DLD1 (cell line): ENCODE measurements around the gene RAD51B.

ENCODE experiments used
- in situ Hi-C: cut with HindIII; loops from 2 replicates; pipeline ENCODE4 v1.10.0; 2017; ENCODE audit warnings: low sequenced_read_pairs

Gene RAD51B

DNA sequence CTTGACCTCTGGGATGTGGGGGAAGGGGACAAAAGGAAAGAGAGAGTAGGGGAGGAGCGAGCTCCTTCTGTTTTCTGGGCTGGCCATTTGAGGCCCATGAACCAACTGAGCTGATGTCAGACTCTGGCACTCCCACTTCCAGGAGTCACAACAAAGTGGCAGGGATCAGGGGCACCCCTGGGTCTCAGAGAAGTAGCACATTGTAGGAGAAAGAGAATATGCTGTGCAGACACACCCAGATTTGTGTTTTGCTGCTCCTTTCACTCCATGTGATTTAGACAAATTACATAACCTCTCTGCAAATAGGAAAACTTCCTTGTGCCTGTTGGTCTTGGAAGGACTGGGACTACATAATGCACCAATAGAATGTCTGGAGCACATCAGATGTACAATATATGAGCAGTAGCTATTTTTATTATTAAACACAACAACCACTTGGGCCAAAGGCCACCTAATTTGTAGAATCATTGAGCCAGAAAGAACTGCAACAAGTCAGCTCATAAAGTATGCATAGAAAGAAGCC, 707.8 kb downstream of the RAD51B start:
- in situ Hi-C loops, result no loop called here

DNA sequence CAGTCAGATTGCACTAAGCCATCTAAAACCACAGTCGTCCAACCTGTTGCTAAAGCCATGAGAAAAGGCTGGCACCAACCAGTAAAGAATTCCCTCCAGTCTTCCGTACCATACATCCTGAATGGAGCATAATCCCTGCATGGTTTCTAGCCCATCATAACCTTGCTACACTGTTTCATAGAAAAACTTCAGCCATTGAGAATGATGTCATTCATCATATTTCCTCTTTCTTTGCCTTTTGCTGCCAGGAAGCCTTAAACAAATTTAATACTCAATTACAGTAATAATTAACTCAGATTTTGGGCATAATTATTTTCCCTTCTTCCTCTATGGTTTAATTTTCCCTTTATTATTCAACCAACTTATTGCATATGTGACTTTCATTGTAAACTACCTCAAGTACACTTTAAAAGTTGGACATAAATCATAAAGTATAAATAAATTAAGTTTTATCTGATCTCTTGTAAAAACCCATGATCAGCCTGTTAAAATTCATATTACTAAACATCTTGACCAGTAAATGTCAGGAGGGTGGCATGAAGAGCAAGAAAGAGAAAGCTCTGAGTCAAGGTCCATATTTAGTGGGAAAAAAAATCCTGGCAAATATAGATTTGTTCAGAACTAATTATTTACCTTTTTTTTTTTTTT, 708.6 kb downstream of the RAD51B start:
- in situ Hi-C loops, result no loop called here

DNA sequence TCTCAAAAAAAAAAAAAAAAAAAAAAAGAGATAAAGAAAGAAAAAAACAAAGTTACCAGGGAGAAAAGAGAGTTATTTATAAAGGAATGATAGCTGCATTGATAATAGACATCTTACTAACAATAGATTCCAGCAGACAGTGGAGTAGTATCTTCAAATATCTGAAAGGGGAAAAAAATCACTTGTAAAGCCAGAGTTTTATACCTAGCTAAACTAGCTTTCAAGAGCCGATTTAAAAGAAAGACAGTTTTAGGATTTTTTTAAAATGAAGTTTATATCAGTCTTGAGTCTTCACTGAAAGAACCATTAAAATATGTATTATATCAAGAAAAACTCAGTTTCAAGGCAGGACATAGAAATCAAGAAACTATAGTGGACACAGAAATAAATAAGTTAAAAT, 710.9 kb downstream of the RAD51B start:
- in situ Hi-C loops, result no loop called here

DNA sequence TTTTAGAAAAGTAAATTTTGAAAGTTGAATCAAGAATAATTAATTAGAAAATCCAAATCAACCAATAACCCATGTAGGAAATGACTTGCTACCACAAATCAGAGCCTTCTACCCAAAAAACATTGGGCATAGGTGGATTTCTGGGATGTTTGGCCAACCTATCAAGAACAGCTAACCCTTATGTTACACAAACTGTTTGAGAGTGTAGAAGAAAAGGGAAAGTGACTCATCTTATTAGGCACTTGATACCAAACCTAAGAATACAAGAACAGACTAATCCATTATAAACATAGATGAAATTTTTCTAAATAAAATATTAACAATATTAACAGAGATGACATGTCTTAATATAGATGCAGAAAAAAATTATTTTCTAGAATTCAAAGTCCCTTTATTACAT, 712.9 kb downstream of the RAD51B start:
- in situ Hi-C loops, result no loop called here

GRCh38 chr14:68534276-68534675, 714.7 kb downstream of the RAD51B start:
- in situ Hi-C loops, result no loop called here

DNA sequence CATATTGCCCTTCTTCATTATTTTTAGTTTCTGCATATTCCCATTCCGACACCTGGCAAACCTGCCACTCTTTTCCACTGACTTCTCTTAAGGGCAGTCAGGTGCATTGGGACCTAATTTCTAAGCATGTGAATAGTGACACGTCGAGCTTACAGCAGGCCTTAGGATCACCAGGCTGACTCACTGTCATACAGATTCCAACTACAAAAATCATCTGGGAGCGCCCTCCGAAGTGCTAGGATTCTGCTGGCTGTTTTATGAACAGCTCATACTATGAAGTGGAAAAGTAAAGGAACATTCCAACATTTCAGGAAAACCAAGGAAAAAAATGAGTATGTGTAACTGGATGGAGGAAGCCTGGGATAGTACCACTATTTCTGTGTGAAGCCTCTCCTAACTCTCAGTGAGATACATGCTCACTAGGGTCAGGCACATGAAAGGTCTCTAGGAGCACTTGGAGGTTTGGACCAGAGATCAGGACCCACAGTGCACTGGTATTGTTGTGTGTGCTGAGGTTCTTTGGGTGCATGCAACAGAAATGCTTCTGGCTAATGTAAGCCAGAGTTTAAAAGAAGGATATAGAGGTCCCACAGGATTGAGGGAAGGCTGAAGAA, 715.9 kb downstream of the RAD51B start:
- in situ Hi-C loops, result no loop called here

DNA sequence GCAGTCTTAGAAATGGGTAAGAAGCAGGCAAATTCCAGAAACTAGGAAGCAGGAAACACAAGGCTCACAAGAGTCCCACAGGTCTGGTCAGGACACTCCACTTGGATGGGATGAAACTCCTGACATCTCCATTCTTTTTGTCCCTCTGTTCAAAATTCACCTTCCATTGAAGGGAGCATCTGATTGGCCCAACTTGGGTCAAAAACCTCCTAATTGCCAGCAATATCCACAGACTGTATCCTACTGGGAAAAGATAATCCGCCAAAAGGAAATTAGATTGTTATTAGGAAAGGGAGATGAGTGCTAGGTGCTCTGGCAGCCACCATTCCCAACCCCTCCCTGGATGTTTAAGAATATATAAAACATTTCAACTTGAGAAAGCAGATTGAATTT, 716.4 kb downstream of the RAD51B start:
- in situ Hi-C loops, result no loop called here

DNA sequence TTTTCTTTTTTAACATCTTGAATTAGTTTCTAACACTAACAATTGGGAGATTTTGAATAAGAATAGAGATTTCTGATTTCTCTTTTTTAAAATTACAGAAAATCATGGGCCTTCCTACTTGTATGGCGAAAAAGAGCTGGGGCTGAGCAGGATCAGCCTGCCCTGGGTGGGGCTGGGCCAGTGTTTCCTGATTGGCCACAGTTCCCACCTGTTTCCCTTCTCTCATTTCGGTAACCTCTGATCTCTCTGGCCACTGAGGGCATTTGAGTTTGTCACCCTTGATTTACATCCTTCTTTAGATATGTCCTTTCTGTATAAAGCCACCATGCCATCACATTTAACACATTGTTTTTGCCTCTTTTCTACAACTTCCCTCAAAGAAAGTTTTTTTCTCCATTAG, 719.1 kb downstream of the RAD51B start:
- in situ Hi-C loops, result no loop called here

DNA sequence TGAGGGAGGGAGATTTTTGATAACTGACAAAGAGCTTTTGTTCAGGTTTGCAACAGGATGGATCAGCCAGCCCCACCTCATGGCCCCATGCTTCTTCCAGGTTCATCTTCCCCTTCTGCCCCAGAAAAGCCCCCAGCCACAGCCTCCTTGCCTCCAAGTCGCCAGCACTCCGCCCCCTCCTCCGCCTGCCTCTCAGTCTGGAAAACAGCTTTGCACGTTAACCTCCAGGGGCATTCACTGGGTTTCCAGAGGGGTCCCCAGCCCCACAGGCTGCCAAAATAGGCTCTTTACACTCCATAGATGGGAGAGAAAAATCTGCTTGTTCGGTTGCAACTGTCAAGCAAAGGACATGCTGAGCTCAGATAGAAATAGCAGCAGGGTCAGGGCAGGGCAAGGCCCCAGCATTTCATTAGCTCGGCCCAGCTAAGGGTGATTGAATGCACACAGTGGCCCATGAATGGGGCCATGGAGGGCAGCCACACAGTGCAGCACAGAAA, 719.7 kb downstream of the RAD51B start:
- in situ Hi-C loops, result no loop called here

DNA sequence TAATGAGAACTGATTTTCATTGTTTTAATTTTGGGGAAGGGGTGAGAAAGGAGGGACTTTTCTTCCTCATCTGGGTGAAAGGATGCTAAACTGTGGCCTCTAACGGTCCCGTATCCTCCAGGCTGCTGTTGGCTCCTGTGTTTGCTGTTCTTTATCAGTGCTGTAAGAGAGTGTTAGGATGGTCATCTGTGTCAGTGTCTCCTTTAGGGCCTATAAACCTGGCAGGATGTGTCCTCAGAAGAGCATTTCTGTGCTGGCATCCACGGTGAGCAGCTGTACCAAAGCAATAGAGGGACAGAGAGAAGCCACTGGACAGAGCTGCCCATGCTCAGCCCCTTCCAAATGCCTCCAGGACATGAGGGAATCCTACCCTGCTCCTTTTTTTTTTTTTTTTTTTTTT, 720.2 kb downstream of the RAD51B start:
- in situ Hi-C loops, result no loop called here

- in situ Hi-C loops, result no loop called here
These were observed 721.8 kb downstream of the RAD51B start for GRCh38 chr14:68541178-68541896.

DNA sequence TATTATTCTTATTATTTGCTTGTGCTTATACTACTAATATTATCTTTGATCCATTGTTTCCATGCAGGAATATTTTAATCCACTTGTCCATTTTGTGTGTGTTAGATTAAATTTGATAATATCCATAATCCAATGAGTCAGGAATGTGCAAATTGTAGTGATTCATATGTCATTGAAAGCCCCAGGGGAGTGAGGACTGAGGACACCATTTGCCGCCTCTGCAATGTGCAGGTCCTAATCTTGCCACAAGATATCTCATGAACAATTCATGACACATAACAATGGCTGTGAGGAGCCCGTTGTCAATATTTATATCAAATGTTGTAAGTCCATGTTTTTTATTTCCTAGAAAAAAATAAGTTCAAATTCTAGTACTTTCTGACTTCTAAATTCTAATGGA, 722.8 kb downstream of the RAD51B start:
- in situ Hi-C loops, result no loop called here

DNA sequence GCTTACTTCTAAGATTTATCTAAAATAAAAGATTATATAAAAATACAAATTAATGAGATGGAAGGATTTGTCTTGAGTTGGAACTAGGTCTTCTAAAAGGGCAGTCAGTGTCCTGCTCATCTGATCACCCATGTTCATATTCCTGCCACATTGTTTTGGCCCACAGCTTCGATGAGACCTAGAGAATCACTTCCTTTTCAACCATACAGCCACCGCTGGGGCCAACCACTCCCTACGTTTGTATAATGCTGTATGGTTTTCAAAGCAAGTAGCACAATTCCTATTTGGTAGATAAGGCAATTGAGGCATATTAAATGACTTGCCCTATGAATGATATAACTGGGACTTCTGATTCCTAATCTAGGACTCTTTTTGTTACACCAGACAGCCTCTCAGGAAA, 723.9 kb downstream of the RAD51B start:
- in situ Hi-C loops, result no loop called here

DNA sequence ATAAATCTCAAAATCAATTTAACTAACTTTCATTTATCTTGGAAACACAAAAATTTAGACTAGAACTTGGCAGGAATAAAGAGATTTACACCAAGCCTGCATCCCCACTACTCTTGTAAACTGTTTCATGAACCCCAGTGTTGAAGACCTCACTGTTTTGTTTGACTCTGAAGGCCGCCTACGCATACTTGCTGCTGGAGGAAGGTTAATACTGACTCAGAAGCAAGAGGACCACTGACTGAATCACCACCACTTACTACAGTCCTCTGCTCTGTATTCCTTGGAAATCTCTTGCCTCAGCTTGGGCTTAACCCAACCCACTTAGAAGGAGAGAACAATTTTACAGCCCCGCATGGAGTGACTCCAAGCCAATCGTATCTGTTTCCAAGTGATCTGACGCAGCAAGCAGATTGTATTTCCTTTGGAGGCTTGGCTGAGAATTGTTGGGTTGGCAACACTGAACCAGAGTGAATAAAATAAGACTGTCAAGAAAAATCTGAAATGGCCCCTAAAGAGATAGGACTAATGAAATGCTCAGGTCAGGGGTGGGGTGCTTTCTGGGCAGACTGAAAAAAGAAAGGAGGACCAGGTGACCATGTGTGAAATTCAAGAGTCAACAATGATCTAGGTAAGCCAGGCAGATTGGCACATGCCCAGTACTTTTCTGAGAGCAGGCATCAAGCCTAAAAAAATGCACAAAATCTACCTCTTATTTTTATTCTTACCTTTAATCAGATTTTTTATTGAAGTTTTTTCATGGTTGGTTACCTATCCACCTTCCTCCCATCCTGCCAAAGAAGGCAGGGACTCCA, 724.7 kb downstream of the RAD51B start:
- in situ Hi-C loops, result no loop called here

DNA sequence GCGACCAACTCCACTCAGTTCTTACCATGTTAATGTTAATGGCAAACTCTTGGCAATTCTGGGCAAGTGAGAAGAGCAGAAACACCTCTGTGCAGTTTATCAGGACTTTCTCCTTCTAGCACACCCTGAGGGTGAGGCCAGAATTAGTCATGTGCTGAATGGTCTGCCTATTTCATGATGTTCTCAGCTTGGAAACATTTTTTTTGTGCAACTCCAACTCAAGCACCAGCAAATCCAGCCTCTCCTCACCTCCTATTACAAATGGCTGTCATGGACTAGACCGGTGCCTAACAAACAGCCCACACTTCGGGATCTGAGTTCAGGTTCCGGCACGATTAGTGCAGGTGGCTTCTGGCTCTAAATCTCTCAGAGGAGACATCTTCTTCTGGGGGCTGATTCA, 727.3 kb downstream of the RAD51B start:
- in situ Hi-C loops, result no loop called here

DNA sequence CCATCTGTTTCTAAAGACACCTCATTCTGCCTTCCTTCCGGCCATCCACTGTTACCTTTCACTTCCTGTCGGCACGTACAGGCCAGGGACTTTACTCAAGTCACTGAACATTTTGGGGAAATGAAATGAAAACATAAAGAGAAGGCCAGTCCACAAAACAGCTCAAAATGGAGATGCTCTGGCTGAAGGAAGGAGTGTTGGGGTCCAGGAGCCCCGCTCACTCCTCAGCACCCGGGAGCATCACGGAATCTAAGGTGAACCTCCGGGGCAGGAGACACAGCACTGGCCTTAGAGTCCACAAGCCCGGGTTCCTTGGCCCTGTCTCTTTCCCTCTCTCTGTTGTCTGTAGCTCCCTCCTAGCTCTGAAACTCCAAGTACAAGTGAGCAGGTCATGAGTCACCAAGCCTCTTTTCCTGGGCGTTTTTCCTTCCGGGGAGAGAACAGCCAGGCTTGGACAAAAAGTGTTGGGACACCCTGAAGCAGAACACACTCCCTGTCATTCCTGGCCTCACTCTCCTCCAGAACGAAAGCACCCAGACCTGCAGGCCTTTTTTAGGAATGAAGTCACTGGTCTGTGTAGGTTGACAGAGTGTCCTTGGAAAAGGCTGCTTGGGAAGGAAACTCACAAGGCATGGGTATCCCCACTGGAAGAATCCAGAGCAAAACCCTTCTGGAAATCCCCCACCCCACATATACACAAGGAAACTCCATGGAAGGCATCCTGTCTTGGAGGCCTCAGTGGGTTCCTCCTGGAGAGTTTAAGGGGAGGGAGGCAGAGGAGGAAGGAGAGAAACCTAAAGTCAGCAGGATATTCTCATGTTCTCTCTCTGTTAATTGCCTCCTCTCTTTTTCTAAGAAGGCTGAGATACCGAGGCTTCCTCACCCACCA, 728.0 kb downstream of the RAD51B start:
- in situ Hi-C loops, result no loop called here

DNA sequence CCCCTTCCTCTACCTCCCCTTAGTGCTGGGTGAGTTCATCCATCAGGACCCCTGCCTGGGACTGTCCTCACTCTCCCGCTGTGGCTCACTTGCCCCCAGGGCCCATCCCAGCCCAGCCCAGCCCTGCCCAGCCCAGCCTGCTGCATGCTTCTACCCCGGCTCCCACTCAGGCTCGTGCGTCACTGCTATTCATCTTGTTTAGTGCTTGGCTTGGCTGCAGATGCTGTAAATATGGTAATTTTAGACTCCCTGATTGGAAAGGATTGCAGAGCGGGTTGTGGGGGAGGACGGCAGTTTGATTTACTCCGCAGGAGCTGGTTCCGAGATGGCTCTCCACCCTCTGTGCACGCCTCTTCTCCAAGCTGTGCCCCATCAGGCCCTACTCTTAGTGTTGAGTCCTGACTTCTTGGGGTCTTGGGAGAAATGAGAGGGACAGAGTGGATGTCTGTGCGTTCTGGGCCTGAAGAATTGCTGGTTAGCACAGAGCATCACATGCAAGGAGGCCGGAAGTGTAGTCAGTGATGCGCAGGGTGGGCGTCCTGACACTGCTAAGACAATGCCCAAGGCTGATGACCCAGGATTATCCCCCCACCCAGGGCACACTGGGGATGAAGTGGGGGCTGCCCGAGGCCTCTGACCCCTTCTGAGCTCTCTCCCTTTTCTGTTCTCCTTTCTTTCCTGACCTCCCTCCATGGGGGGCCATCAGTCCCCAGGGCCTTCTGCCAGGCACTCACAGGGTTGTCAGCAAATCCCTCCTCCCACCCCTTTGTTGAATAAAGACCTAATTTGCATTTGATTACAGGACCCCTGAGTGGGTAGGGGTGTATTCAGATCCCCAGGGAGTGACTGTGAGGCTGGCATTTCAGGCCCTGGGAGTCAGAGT, 728.9 kb downstream of the RAD51B start:
- in situ Hi-C loops, result no loop called here

- in situ Hi-C loops, result no loop called here
These were observed 730.7 kb downstream of the RAD51B start for GRCh38 chr14:68550338-68550715.

- in situ Hi-C loops, result no loop called here
These were observed 731.6 kb downstream of the RAD51B start for GRCh38 chr14:68551045-68551683.
